Smooth muscle cell of trachea (primary cell): ENCODE measurements around the gene DNMT3L. TPM values are rescaled to one million over a fixed set of nuclear protein-coding genes. Genes with fewer than 3 reads are reported as not detected.

Experiments
- total RNA-seq: library from RNA; depleted of rRNA; stranded (reverse); fragments of >200 nt; gene quantifications from 2 replicates; pipeline ENCODE4 v1.2.1, GENCODE V29; 2014

The DNMT3L gene
- total RNA-seq, result not detected in 2 replicates

DNA sequence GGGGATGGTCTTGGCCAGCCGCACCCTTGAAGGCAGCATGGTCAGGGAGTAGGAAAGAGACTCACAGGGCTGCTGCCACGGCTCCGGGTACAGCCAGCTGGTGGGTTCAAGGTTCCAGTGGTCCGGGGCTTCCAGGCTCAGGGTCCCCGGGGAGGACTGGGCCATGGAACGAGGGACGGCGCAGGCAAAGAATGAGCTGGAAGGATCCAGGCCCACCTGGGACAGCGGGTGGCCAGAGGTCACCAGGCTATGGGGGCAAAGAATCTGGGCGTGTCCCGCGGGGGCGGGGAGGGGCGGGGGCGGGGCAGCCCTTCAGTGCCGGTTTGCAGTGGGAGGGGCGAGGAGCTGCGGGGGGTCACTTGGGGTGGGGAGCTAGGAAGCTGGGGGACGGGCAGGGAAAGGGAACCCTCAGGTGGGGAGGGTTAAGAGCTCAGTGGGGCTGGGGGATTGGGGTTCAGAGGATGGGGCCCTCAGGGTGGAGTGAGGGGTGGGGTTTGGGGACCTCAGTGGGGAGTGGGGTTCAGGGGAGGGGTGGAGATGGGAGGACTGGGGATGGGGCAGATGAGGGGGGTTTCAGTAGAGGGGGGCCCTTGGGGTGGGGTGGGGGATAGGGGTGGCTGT lies at the start of gene DNMT3L:
Gene DNMT3L, minus strand, starts transcription at position 223 of the 621 bp plus-strand sequence. CDS start 638 bp downstream, outside the sequence.

DNA sequence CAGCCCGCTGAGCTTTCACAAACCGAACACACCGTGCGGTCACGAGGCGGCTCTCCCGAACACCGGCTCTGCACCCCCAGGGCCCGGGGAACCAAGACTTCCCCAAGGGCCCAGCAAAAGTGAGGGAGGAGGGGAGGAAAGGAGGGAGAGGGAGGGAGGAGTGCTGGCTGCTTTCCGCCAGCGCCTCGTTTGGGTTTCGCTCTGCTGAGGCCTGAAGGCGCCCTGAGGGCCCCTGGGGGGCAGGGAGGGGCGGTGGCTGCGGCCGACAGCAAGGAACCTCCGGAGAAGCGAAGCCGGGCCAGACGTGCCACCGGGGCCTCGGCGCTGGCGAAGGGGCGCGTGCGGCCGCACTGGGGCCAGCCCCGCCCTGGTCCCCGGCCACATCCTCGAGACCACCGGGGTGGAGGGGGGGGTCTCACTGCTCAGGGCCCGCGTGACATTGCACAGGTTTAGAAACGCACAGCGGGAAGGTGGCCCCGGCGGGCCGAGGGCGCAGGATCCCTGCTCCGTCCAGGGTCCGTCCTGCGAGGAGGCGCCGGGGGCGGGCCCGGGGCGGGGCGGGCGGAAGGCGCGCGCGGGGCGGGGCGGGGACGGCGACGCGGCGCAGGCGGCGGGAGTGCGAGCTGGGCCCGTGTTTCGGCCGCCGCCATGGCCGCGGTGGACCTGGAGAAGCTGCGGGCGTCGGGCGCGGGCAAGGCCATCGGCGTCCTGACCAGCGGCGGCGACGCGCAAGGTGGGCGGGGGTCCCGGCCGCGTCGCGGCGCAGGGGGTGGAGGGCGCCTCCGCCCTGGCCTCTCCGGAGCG lies 38.0 kb upstream of the DNMT3L start, which contains the start of gene PFKL:
Gene PFKL, plus strand, starts transcription at position 596 of the 804 bp plus-strand sequence. Its CDS starts 53 bp downstream, at position 649.

DNA sequence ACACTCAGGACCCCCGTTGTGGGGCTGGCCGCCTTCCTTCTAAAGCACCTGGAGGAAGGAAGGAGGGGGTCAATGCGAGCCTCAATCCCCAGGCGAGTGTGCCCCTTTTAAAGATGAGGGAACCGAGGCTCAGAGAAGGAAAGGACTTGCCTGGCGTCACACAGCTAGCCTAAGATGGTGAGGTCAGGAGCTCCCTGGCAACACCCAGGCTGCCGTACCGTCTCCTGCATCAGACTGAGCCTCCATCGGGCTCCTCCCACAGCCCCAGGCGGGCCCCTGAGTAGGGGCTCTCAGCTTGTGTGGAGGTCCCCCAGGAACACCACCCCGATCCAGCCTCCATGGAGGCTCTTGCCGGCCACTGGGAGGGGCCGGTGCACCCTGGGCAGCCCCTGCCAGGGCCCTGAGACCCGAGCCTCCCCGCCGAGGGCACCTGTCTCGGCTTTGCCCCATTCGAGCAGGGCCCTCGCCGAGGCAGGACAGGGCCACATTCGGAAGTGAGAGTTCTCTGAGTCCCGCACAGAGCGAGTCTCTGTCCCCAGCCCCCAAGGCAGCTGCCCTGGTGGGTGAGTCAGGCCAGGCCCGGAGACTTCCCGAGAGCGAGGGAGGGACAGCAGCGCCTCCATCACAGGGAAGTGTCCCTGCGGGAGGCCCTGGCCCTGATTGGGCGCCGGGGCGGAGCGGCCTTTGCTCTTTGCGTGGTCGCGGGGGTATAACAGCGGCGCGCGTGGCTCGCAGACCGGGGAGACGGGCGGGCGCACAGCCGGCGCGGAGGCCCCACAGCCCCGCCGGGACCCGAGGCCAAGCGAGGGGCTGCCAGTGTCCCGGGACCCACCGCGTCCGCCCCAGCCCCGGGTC lies 23.7 kb upstream of the DNMT3L start, which contains the start of gene AIRE:
Gene AIRE, plus strand, starts transcription at position 739 of the 855 bp plus-strand sequence. CDS start 131 bp downstream, outside the sequence.

DNA sequence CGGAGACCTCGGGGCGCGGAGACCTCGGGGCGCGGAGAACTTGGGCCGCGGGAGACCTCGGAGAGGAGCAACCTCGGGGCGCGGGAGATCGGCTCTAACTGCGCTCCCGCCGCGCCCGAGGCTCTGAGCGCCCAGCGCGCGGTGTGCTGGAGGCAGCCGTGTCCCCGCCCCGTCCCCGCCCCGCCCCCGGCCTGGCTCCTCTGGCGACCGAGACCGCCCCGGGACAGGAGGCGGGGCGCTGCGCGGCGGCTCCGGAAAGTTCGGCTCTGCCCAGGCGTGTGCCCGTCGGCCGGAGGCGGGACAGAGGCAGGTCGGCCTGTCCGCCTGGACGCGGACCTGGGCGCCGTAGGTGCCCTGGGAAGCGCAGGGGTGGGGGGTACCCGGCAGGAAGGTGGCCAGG lies 20.9 kb downstream of the DNMT3L start, which contains the start of gene ICOSLG:
Gene ICOSLG, minus strand, starts transcription at position 102 of the 400 bp plus-strand sequence. CDS start 126 bp downstream, outside the sequence.

Other genes starting within 250 kb of the DNMT3L start
- gene TRAPPC10, start 249.6 kb downstream of the DNMT3L start, total RNA-seq, result 18.3 and 20.3 TPM in 2 replicates
- 6.5 and 14.5 TPM in 2 replicates for gene PWP2, start 154.5 kb downstream of the DNMT3L start, total RNA-seq
- gene GATD3, start 128.2 kb downstream of the DNMT3L start, total RNA-seq, result 15.7 and 42.5 TPM in 2 replicates
- under 0.01 and 0.17 TPM in 2 replicates for gene ICOSLG, start 21.0 kb downstream of the DNMT3L start, total RNA-seq
- gene AIRE, start 24.0 kb upstream of the DNMT3L start, total RNA-seq, result under 0.01 TPM in 1 of 2 replicates, not detected in the other
- 225 and 289 TPM in 2 replicates for gene PFKL, start 38.2 kb upstream of the DNMT3L start, total RNA-seq
- 12.6 and 12.8 TPM in 2 replicates for gene CFAP410, start 77.5 kb upstream of the DNMT3L start, total RNA-seq
- gene TRPM2, start 91.7 kb upstream of the DNMT3L start, total RNA-seq, result under 0.01 TPM in 1 of 2 replicates, not detected in the other
- gene LRRC3, start 193.6 kb upstream of the DNMT3L start, total RNA-seq, result 0.44 and 0.66 TPM in 2 replicates